H9 (cell line): ENCODE data around the gene TBX19. TPM values are rescaled to one million over a fixed set of nuclear protein-coding genes. Genes with fewer than 3 reads are reported as not detected.

Source experiments
- DNase-seq: peaks from one replicate; pipeline ENCODE4 v3.0.0-alpha.2; 2017
- H2AFZ ChIP-seq: one replicate; pipeline ENCODE4 v1.6.1; 2013; ENCODE audit warnings: mild to moderate bottlenecking, low read length, control low read depth, moderate library complexity
- H2AK5ac ChIP-seq: 2 replicates; pipeline ENCODE4 v1.6.1; 2013; ENCODE audit warnings: low read length, control low read depth, mixed read lengths; ENCODE audit not compliant: insufficient read length
- H2BK120ac ChIP-seq: one replicate; pipeline ENCODE4 v1.6.1; 2013; ENCODE audit warnings: low read depth, mild to moderate bottlenecking, low read length, control low read depth, inconsistent platforms; ENCODE audit not compliant: poor library complexity, severe bottlenecking
- H2BK12ac ChIP-seq: 2 replicates; pipeline ENCODE4 v1.6.1; 2013; ENCODE audit warnings: low read length, control low read depth, mixed read lengths, low read depth; ENCODE audit not compliant: insufficient read length
- H2BK15ac ChIP-seq: 2 replicates; pipeline ENCODE4 v1.6.1; 2013; ENCODE audit warnings: low read depth, low read length, control low read depth
- H2BK20ac ChIP-seq: one replicate; pipeline ENCODE4 v1.6.1; 2013; ENCODE audit warnings: low read depth, mild to moderate bottlenecking, low read length, control low read depth, inconsistent platforms; ENCODE audit not compliant: poor library complexity, severe bottlenecking
- H2BK5ac ChIP-seq: 2 replicates; pipeline ENCODE4 v1.6.1; 2013; ENCODE audit warnings: low read length, control low read depth, mixed read lengths; ENCODE audit not compliant: insufficient read length
- H3K14ac ChIP-seq: 2 replicates; pipeline ENCODE4 v1.6.1; 2013; ENCODE audit warnings: low read length, control low read depth; ENCODE audit not compliant: insufficient read depth
- H3K18ac ChIP-seq: 2 replicates; pipeline ENCODE4 v1.6.1; 2013; ENCODE audit warnings: low read depth, mild to moderate bottlenecking, mixed read lengths, low read length, control low read depth; ENCODE audit not compliant: insufficient read length
- H3K23ac ChIP-seq: 2 replicates; pipeline ENCODE4 v1.6.1; 2013; ENCODE audit warnings: low read length, control low read depth, mixed read lengths, low read depth; ENCODE audit not compliant: insufficient read length
- H3K23me2 ChIP-seq: 2 replicates; pipeline ENCODE4 v1.6.1; 2013; ENCODE audit warnings: low read depth, mild to moderate bottlenecking, mixed read lengths, low read length, control low read depth; ENCODE audit not compliant: insufficient read length, poor library complexity, severe bottlenecking
- H3K27ac ChIP-seq: 2 replicates; pipeline ENCODE4 v1.5.1; 2013; ENCODE audit warnings: low read length, control low read depth, mixed read lengths, low read depth; ENCODE audit not compliant: insufficient read length
- H3K27me3 ChIP-seq: 2 replicates; pipeline ENCODE4 v1.6.1; 2013; ENCODE audit warnings: low read length, control low read depth, inconsistent platforms; ENCODE audit not compliant: insufficient read depth
- H3K4ac ChIP-seq: 2 replicates; pipeline ENCODE4 v1.6.1; 2013; ENCODE audit warnings: low read depth, mild to moderate bottlenecking, control low read depth, inconsistent platforms, low read length, moderate library complexity
- H3K4me1 ChIP-seq: 2 replicates; pipeline ENCODE4 v1.6.1; 2013; ENCODE audit warnings: low read length, control low read depth, inconsistent platforms; ENCODE audit not compliant: insufficient read depth
- H3K4me2 ChIP-seq: 2 replicates; pipeline ENCODE4 v1.6.1; 2013; ENCODE audit warnings: low read length, control low read depth, mixed read lengths; ENCODE audit not compliant: insufficient read length, insufficient read depth
- H3K56ac ChIP-seq: 2 replicates; pipeline ENCODE4 v1.6.1; 2013; ENCODE audit warnings: low read depth, mild to moderate bottlenecking, mixed read lengths, low read length, control low read depth; ENCODE audit not compliant: insufficient read length
- H3K79me1 ChIP-seq: 2 replicates; pipeline ENCODE4 v1.6.1; 2013; ENCODE audit warnings: low read depth, mild to moderate bottlenecking, moderate library complexity, low read length, control low read depth, inconsistent platforms; ENCODE audit not compliant: insufficient read depth, poor library complexity, severe bottlenecking
- H3K79me2 ChIP-seq: 2 replicates; pipeline ENCODE4 v1.6.1; 2013; ENCODE audit warnings: low read length, control low read depth, inconsistent platforms; ENCODE audit not compliant: insufficient read depth
- H3K9ac ChIP-seq: 2 replicates; pipeline ENCODE4 v1.6.1; 2013; ENCODE audit warnings: low read length, control low read depth, mixed read lengths; ENCODE audit not compliant: insufficient read length; ENCODE audit errors: extremely low read depth
- H3K9me3 ChIP-seq: one replicate; pipeline ENCODE4 v1.6.1; 2013; ENCODE audit warnings: low read depth, low read length, inconsistent platforms; ENCODE audit not compliant: control insufficient read depth
- H3T11ph ChIP-seq: one replicate; pipeline ENCODE4 v1.6.1; 2013; ENCODE audit warnings: mild to moderate bottlenecking, low read length, control low read depth, inconsistent platforms
- H4K20me1 ChIP-seq: one replicate; pipeline ENCODE4 v1.6.1; 2013; ENCODE audit not compliant: control insufficient read depth, insufficient read length, insufficient read depth
- H4K5ac ChIP-seq: 2 replicates; pipeline ENCODE4 v1.6.1; 2013; ENCODE audit warnings: low read depth, mild to moderate bottlenecking, mixed read lengths, low read length, control low read depth; ENCODE audit not compliant: insufficient read length
- H4K8ac ChIP-seq: replicated peaks from 2 replicates; pipeline ENCODE4 v1.6.1; 2013; ENCODE audit warnings: low read length, control low read depth, mixed read lengths, low read depth; ENCODE audit not compliant: insufficient read length
- H4K91ac ChIP-seq: 2 replicates; pipeline ENCODE4 v1.6.1; 2013; ENCODE audit warnings: low read depth, mild to moderate bottlenecking, moderate library complexity, mixed read lengths, low read length, control low read depth; ENCODE audit not compliant: insufficient read length
- H3K27ac Mint-ChIP-seq, 3 experiments: 2 replicates in 2 of 3; 3 replicates in 1 of 3; pipeline ENCODE4 v1.8.0; 2020 to 2021; ENCODE audit warnings: mixed read lengths in 3 of 3, mild to moderate bottlenecking in 1 of 3, moderate library complexity in 1 of 3
- H3K27me3 Mint-ChIP-seq: 2 replicates; pipeline ENCODE4 v1.8.0; 2021; ENCODE audit warnings: low read depth, mild to moderate bottlenecking, moderate library complexity, mixed read lengths
- H3K36me3 Mint-ChIP-seq, 3 experiments: 2 replicates in 2 of 3; 3 replicates in 1 of 3; pipeline ENCODE4 v1.8.0; 2020 to 2021; ENCODE audit warnings: low read depth in 3 of 3, mixed read lengths in 3 of 3; ENCODE audit not compliant: insufficient read depth in 1 of 3
- H3K4me1 Mint-ChIP-seq, 2 experiments: 2 replicates each; pipeline ENCODE4 v1.8.0; 2020; ENCODE audit warnings: mixed read lengths in 2 of 2
- H3K4me3 Mint-ChIP-seq, 2 experiments: 2 replicates in 1 of 2; 3 replicates in 1 of 2; pipeline ENCODE4 v1.8.0; 2020 to 2021; ENCODE audit warnings: mild to moderate bottlenecking in 2 of 2, mixed read lengths in 2 of 2, moderate library complexity in 1 of 2
- H3K9me3 Mint-ChIP-seq, 2 experiments: 2 replicates in 1 of 2; 3 replicates in 1 of 2; pipeline ENCODE4 v1.8.0; 2020; ENCODE audit warnings: mild to moderate bottlenecking in 2 of 2, mixed read lengths in 2 of 2, moderate library complexity in 1 of 2
- CTCF ChIP-seq: fragments of 200-600 bp; sonication (generic); conservative IDR thresholded peaks from 3 replicates; pipeline ENCODE4 v1.8.0; 2021; ENCODE audit warnings: antibody characterized with exemption, mild to moderate bottlenecking
- WGBS: extraction: QIAGEN DNeasy Blood & Tissue Kit; methylation state at CpG from one replicate; pipeline ENCODE4 v1.1.7; 2013; ENCODE audit warnings: missing lambda C conversion rate, low lambda C conversion rate, mixed read lengths; ENCODE audit not compliant: insufficient read length; ENCODE audit errors: extremely low coverage; 5-methylcytosine and 5-hydroxymethylcytosine counted together
- total RNA-seq: library from RNA; stranded (reverse); gene quantifications from 2 replicates; pipeline ENCODE4 v1.2.1, GENCODE V29; 2021

The TBX19 gene
- total RNA-seq, 1 experiment from 2014 or later: 0.48 TPM

GRCh38 chr1:168243198-168243597, 37.5 kb upstream of the TBX19 start:
- Histone ChIP-seq H2BK12ac (no peak overlapping the region), H4K20me1 (no peaks in the 10 kb centered on the region), H2AFZ (no peak overlapping the region), H3K79me2 (no peaks in the 10 kb centered on the region), H2AK5ac (no peak overlapping the region), H2BK20ac (no peak overlapping the region), H3K79me1 (no peaks in the 10 kb centered on the region), H3K4ac (no peak overlapping the region), H3K18ac (no peak overlapping the region), H3K23me2 (no peaks in the 10 kb centered on the region), H3K9me3 (no peaks in the 10 kb centered on the region), H3T11ph (no peak overlapping the region), H4K91ac (no peak overlapping the region), H3K9ac (no peak overlapping the region), H2BK120ac (no peak overlapping the region), H3K27ac (no peak overlapping the region), H4K5ac (no peak overlapping the region), H4K8ac (no peak overlapping the region), H3K56ac (no peak overlapping the region), H2BK5ac (no peak overlapping the region), H3K4me1 (no peaks in the 10 kb centered on the region), H3K23ac (no peak overlapping the region), H2BK15ac (no peak overlapping the region), H3K14ac (no peak overlapping the region), H3K27me3 (no peaks in the 10 kb centered on the region), H3K4me2 (no peak overlapping the region)
- TF ChIP-seq CTCF: no peak
- no peaks in the 10 kb centered on the region for H3K9me3 Mint-ChIP-seq
- H3K4me3 Mint-ChIP-seq: no peak overlapping the region
- no peak for DNase-seq
- peaks cover 18 to 76% (median 64%) of the 10 kb centered on the region in 3 experiments for H3K36me3 Mint-ChIP-seq
- H3K27me3 Mint-ChIP-seq: no peaks in the 10 kb centered on the region
- H3K27ac Mint-ChIP-seq: no peak overlapping the region
- no CpG with 5 or more reads among the region's 2 CpGs for WGBS
- H3K4me1 Mint-ChIP-seq: peaks cover 9 to 10% of the 10 kb centered on the region in 2 experiments
